ENCODE data around the gene OR1I1. TPM values are rescaled to one million over a fixed set of nuclear protein-coding genes. Genes with fewer than 3 reads are reported as not detected.
"Not testable (repeated sequence)": the region's sequence is repeated elsewhere in the genome, so short reads cannot be mapped to it uniquely, and the experiment has no call there.

Gene OR1I1
- total RNA-seq, 1 donor from 2014 or later: not detected

- Histone ChIP-seq H3K4me2 (no peak overlapping the region), H3K4me1 (no peaks in the 10 kb centered on the region), H3K9me3 (ENCODE audit: low read depth) (no peaks in the 10 kb centered on the region), H3K9ac (no peak overlapping the region), H3K4me3 (no peak overlapping the region), H3K79me2 (ENCODE audit: low read depth) (no peaks in the 10 kb centered on the region), H3K27ac (no peak overlapping the region), H2AFZ (replicated peaks) (no peak overlapping the region), H4K20me1 (ENCODE audit: low read depth) (no peaks in the 10 kb centered on the region), H3K36me3 (no peaks in the 10 kb centered on the region), H3F3A (ENCODE audit: low read depth) (no peaks in the 10 kb centered on the region), H3K27me3 (no peaks in the 10 kb centered on the region)
- Mint-ChIP-seq H3K27me3 (ENCODE audit: insufficient read depth, low read depth) (peaks cover 7% of the 10 kb centered on the region), H3K36me3 (no peaks in the 10 kb centered on the region), H3K4me3 (no peak overlapping the region), H3K27ac (no peak overlapping the region), H3K9me3 (no peaks in the 10 kb centered on the region), H3K4me1 (no peaks in the 10 kb centered on the region)
- peak; percentile 7 for DNase-seq (ENCODE audit: low spot score)
- TF ChIP-seq EZH2phosphoT487 (IDR thresholded peaks at IDR 0.05): no peak
- TF ChIP-seq EZH2 (IDR thresholded peaks at IDR 0.05): no peak
- no peak for TF ChIP-seq CTCF (IDR thresholded peaks at IDR 0.05)
These were observed 8.9 kb upstream of the OR1I1 start for GRCh38 chr19:15072930-15073647.

GRCh38 chr19:15074371-15074770 is 7.6 kb upstream of the OR1I1 start:
- Histone ChIP-seq H3F3A (ENCODE audit: low read depth) (no peaks in the 10 kb centered on the region), H3K9me3 (ENCODE audit: low read depth) (no peaks in the 10 kb centered on the region), H3K4me2 (no peak overlapping the region), H3K79me2 (ENCODE audit: low read depth) (no peaks in the 10 kb centered on the region), H3K4me1 (no peaks in the 10 kb centered on the region), H3K27ac (no peak overlapping the region), H4K20me1 (ENCODE audit: low read depth) (no peaks in the 10 kb centered on the region), H2AFZ (replicated peaks) (no peak overlapping the region), H3K27me3 (no peaks in the 10 kb centered on the region), H3K4me3 (no peak overlapping the region), H3K9ac (no peak overlapping the region), H3K36me3 (no peaks in the 10 kb centered on the region)
- H3K9me3 Mint-ChIP-seq: no peaks in the 10 kb centered on the region
- no peaks in the 10 kb centered on the region for H3K4me1 Mint-ChIP-seq
- DNase-seq (ENCODE audit: low spot score): no peak
- no peak for TF ChIP-seq CTCF (IDR thresholded peaks at IDR 0.05)
- no peak for TF ChIP-seq EZH2 (IDR thresholded peaks at IDR 0.05)
- no peak for TF ChIP-seq EZH2phosphoT487 (IDR thresholded peaks at IDR 0.05)
- H3K27me3 Mint-ChIP-seq (ENCODE audit: insufficient read depth, low read depth): peaks cover 9% of the 10 kb centered on the region
- no peak overlapping the region for H3K27ac Mint-ChIP-seq
- no peak overlapping the region for H3K4me3 Mint-ChIP-seq
- H3K36me3 Mint-ChIP-seq: no peaks in the 10 kb centered on the region

GRCh38 chr19:15075806-15076205 is 6.2 kb upstream of the OR1I1 start:
- H3K4me1 ChIP-seq: no peaks in the 10 kb centered on the region
- H3K27me3 Mint-ChIP-seq (ENCODE audit: insufficient read depth, low read depth): peaks cover 7% of the 10 kb centered on the region
- H3K4me1 Mint-ChIP-seq: no peaks in the 10 kb centered on the region

GRCh38 chr19:15080002-15080401 is 2.0 kb upstream of the OR1I1 start:
- peaks cover 14% of the 10 kb centered on the region for H3K27me3 ChIP-seq
- not testable (repeated sequence) for H3K9ac ChIP-seq; H3K4me3 Mint-ChIP-seq; H3K27ac Mint-ChIP-seq; H3K79me2 ChIP-seq (ENCODE audit: low read depth); H3K36me3 ChIP-seq; H3K27ac ChIP-seq; H3K9me3 ChIP-seq (ENCODE audit: low read depth); H3K4me3 ChIP-seq; H3K9me3 Mint-ChIP-seq; H3K4me1 ChIP-seq; H3F3A ChIP-seq (ENCODE audit: low read depth); H4K20me1 ChIP-seq (ENCODE audit: low read depth); H3K36me3 Mint-ChIP-seq; H3K27me3 Mint-ChIP-seq (ENCODE audit: insufficient read depth, low read depth); H2AFZ ChIP-seq (replicated peaks); H3K4me1 Mint-ChIP-seq; H3K4me2 ChIP-seq
- peak; percentile 17 for DNase-seq (ENCODE audit: low spot score)

More at GRCh38 chr19:15075806-15076205, 6.2 kb upstream of the OR1I1 start:
- H3K4me2 ChIP-seq: no peak overlapping the region
- no peaks in the 10 kb centered on the region for H4K20me1 ChIP-seq (ENCODE audit: low read depth)
- no peaks in the 10 kb centered on the region for H3K9me3 Mint-ChIP-seq
- no peak overlapping the region for H3K27ac ChIP-seq
- no peak overlapping the region for H3K27ac Mint-ChIP-seq
- H3K4me3 ChIP-seq: no peak overlapping the region
- no peaks in the 10 kb centered on the region for H3K36me3 ChIP-seq
- no peak for DNase-seq (ENCODE audit: low spot score)
- no peaks in the 10 kb centered on the region for H3F3A ChIP-seq (ENCODE audit: low read depth)
- H3K4me3 Mint-ChIP-seq: no peak overlapping the region
- no peak overlapping the region for H3K9ac ChIP-seq
- no peaks in the 10 kb centered on the region for H3K79me2 ChIP-seq (ENCODE audit: low read depth)
- TF ChIP-seq EZH2phosphoT487 (IDR thresholded peaks at IDR 0.05) (no peak), CTCF (IDR thresholded peaks at IDR 0.05) (no peak), EZH2 (IDR thresholded peaks at IDR 0.05) (no peak)
- no peaks in the 10 kb centered on the region for H3K36me3 Mint-ChIP-seq
- no peaks in the 10 kb centered on the region for H3K9me3 ChIP-seq (ENCODE audit: low read depth)
- no peak overlapping the region for H2AFZ ChIP-seq (replicated peaks)
- no peaks in the 10 kb centered on the region for H3K27me3 ChIP-seq
